Right atrium auricular region (tissue), 2 donors: ENCODE measurements around the gene APOL6. TPM values are rescaled to one million over a fixed set of nuclear protein-coding genes. Genes with fewer than 3 reads are reported as not detected.

Source experiments
- DNase-seq: peaks from one replicate; pipeline ENCODE4 v3.0.0-alpha.2; 2019; ENCODE audit warnings: low spot score
- H3K27ac ChIP-seq, 2 donors: fragments of 200-600 bp; sonication (generic); 1 replicate in 1 of 2; 2 replicates in 1 of 2; pipeline ENCODE4 v1.5.1; 2016 to 2019
- H3K27me3 ChIP-seq, 2 donors: fragments of 200-600 bp; sonication (generic); one replicate each; pipeline versions ENCODE4 v1.5.1 to v1.6.0; 2017 to 2019
- H3K36me3 ChIP-seq: fragments of 200-600 bp; sonication (generic); one replicate; pipeline ENCODE4 v1.5.1; 2016
- H3K4me1 ChIP-seq, 2 donors: fragments of 200-600 bp; sonication (generic); one replicate each; pipeline versions ENCODE4 v1.5.1 to v1.6.0; 2017 to 2019
- H3K4me3 ChIP-seq, 2 donors: fragments of 200-600 bp; sonication (generic); 1 replicate in 1 of 2; 2 replicates in 1 of 2; pipeline ENCODE4 v1.5.1; 2017 to 2019; ENCODE audit warnings: mild to moderate bottlenecking in 1 of 2, moderate library complexity in 1 of 2
- H3K9me3 ChIP-seq, 2 donors: fragments of 200-600 bp; sonication (generic); one replicate each; pipeline ENCODE4 v1.5.1; 2019
- CTCF ChIP-seq, 2 donors: fragments of 200-600 bp; sonication (generic); IDR thresholded peaks; one replicate each; pipeline ENCODE4 v1.5.1; 2019; ENCODE audit warnings: antibody characterized with exemption in 2 of 2
- total RNA-seq, 2 donors: library from RNA; depleted of rRNA; stranded (reverse); fragments of >200 nt; gene quantifications; one replicate each; pipeline ENCODE4 v1.1.0, GENCODE V29; 2016

Gene APOL6
- total RNA-seq, 2 donors from 2014 or later = 7.5 to 8.5 TPM

DNA sequence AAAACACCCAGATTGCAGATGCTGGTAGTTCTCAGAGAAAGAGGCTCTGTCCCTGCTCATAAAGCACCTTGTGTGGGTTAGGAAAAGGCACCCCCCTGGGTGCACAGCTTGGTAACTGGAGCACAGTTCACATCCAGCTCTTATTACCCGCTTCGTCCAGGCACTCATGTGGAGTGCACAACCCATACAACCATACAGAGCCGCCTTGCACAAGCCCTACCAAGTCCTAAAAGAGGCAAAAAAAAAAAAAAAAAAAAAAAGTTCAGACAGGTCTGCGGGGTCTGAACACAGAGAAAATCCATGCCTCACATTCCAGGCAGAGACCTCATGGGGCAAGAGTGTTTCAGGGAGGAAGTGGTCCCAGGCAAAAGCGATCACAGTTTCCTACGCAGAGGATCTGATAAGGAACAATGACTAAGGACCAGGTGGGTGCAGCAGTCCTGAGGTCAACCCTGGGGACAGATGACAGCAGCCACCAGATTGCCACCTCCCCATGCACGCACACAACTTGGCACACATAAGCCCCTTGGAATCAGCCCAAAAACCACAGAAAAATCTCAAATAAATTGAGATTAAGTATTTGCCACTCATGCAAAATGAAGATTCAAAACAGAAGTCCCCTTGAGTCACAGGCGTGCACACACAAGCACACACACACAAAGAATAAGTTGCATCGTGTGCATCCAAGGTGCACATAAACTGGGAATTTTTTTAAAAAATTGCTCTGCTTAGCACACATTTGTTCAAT is 43.5 kb upstream of the APOL6 start:
- peaks cover 0 to 42% of the 10 kb centered on the region in 2 donors for H3K4me1 ChIP-seq
- DNase-seq = no peak

DNA sequence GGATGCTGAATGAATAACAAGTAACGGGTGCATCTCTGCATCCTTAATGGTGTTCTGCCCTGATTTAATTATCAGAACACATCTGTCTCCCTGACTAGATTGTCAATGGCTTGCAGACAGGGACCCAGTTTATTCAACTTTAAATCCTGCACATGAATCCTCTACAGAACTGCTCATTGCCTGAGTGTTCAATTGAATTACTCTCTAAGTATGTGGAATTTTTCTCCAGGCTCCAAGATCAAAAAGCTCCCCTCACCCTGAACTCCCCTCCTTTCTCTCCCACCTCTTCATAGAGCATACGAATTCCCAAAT is 42.9 kb upstream of the APOL6 start:
- Histone ChIP-seq H3K27me3 (no peaks in the 10 kb centered on the region), H3K27ac (peak overlapping the region; percentile 89 to 92), H3K4me3 (no peak overlapping the region), H3K36me3 (peaks cover 34% of the 10 kb centered on the region), H3K4me1 (peaks cover 0 to 47% of the 10 kb centered on the region in 2 donors), H3K9me3 (no peaks in the 10 kb centered on the region)
- no peak for TF ChIP-seq CTCF (IDR thresholded peaks at IDR 0.05)
- DNase-seq = no peak

More for the DNA sequence above, 43.5 kb upstream of the APOL6 start:
- peaks cover 29% of the 10 kb centered on the region for H3K36me3 ChIP-seq
- no peaks in the 10 kb centered on the region for H3K27me3 ChIP-seq
- H3K27ac ChIP-seq = peak overlapping the region; percentile 7 to 92
- TF ChIP-seq CTCF (IDR thresholded peaks at IDR 0.05) = no peak
- no peaks in the 10 kb centered on the region for H3K9me3 ChIP-seq
- no peak overlapping the region for H3K4me3 ChIP-seq

- TF ChIP-seq CTCF (IDR thresholded peaks at IDR 0.05) = no peak
Measured at GRCh38 chr22:35605851-35606481, 42.3 kb upstream of the APOL6 start.

DNA sequence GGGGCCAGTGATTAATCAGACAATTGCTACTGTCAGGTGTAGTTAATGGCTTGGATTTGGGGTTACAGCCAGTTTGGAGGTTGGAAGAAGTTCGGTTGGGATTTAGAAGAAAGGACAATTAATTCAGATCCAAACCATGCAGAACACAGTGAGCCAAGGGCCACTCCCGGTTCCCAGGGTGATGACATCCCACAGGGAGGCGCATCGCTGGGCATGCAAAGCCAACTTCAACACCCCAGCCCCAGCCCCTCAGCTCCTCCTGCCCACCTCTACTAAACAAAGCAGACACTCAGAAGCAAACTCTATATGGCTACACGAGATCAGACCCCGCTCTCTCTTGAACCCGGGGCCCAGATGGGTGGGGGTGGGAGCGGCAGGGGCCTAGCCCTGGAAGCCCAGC is 41.3 kb upstream of the APOL6 start:
- no peak for DNase-seq
- TF ChIP-seq CTCF (IDR thresholded peaks at IDR 0.05) = no peak
- no peaks in the 10 kb centered on the region for H3K9me3 ChIP-seq
- H3K36me3 ChIP-seq = peaks cover 50% of the 10 kb centered on the region
- no peak overlapping the region for H3K4me3 ChIP-seq
- peaks cover 0 to 58% of the 10 kb centered on the region in 2 donors for H3K4me1 ChIP-seq
- peak overlapping the region; percentile 89 to 92 for H3K27ac ChIP-seq
- H3K27me3 ChIP-seq = no peaks in the 10 kb centered on the region

More at GRCh38 chr22:35605851-35606481, 42.3 kb upstream of the APOL6 start:
- DNase-seq = no peak
- Histone ChIP-seq H3K9me3 (no peaks in the 10 kb centered on the region), H3K4me1 (peaks cover 0 to 53% of the 10 kb centered on the region in 2 donors), H3K27me3 (no peaks in the 10 kb centered on the region), H3K4me3 (no peak overlapping the region), H3K27ac (peak overlapping the region; percentile 89 to 92), H3K36me3 (peaks cover 40% of the 10 kb centered on the region)

GRCh38 chr22:35608088-35608487 is 40.2 kb upstream of the APOL6 start:
- Histone ChIP-seq H3K36me3 (peaks cover 56% of the 10 kb centered on the region), H3K4me3 (no peak overlapping the region), H3K27ac (peak overlapping the region; percentile 89 to 92), H3K27me3 (no peaks in the 10 kb centered on the region), H3K4me1 (peaks cover 0 to 58% of the 10 kb centered on the region in 2 donors), H3K9me3 (no peaks in the 10 kb centered on the region)
- no peak for DNase-seq
- TF ChIP-seq CTCF (IDR thresholded peaks at IDR 0.05) = no peak
